NCI-H1436 (cell line): ENCODE measurements around the gene GABBR2.

ENCODE experiments used
- DNase-seq: peaks from one replicate; lab custom pipeline; 2025; lab: John Stamatoyannopoulos, UW

The GABBR2 gene

DNA sequence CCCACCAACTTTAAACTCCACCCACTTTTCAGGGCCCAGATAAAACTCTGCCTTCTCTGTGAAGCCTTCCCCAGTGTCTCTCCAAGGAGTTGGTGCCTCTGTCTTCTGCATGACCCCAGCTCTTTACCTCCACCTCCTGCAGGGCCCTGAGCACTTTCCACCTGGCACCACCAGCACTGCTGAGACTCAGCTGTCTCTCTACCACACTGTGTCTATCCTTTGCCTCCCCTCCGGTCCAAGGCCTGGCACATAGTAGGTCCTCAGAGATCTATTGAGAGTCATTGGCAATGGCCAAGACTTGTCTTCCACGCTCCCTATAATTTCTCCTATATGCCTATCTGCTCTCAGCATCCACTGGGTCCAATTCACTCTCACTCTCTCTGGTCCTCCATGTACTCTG is 12.9 kb upstream of the GABBR2 start:
- no peak for DNase-seq

DNA sequence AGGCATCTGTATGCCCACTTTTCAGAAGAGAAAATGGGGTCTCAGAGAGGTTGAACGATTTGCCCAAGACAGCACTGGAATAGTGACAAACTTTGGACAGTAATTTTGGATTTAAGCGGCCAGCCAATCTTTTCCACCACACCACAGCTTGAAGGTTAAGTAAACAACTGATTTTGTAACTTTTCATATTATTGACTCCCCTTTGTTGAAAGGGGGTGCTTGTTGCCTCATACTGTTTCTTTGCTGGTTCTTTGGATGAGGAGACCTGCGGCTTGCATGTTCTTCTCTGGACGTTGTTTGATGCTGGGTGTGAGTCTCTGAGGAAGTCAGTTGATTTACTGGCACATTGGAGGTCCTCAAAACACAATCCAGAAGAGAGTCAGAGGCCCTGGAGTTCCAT is 11.7 kb upstream of the GABBR2 start:
- no peak for DNase-seq

DNA sequence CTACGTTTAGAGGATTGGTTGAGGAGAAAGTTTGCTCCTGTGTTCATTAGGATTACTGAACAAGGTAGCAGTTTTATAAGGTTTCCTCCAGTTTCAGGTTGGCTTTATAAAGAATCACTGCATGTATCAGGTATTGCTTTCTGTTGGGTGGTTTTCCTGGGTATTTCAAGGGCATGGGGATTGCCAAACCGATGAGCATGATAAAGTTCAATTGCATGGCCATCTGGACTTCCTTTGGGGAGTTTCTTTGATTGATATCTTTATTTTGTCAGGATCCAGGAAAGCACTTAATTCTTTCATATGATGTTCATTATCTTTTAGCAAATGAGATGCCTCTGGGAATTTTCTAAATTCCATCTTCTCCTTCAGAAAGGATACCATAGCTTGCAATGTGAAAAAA is 10.3 kb upstream of the GABBR2 start:
- no peak for DNase-seq

DNA sequence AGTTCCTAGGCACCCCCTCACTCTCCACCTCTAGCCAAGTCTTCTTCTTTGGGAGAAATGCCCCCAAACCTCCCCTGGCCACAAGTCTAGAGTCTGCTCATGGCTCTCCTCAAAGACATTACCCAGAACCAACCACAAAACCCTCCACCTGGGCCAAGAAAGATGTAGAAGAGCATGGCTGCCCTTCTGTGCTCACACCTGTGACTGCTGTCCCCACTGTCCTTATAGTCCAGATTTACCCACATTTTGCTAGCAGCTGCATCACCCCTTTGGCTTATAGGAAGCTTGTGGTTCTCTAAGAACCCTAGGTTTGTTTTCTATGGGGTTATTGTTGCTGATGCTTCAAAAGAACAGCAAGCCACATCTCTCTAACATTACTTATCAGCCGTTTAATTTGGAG is 6.1 kb upstream of the GABBR2 start:
- no peak for DNase-seq

DNA sequence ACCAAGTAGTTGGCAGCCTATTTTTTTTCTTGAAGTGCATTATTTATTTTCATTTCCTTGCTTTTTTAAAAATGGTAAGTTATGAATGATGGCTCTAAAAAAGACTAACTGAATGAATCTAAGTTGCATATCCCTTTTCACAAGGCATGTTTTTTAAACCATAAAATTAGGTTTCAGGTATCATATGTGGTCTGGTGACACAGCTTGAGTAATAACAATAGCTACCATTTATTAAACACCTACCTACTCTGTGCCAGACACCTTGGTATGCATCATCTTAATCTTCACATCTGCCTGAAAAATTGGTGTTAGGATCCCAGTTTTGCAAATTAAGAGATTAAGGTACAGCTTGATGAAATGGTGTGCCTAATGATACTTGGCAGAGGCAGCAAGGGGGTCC is 4.3 kb upstream of the GABBR2 start:
- no peak for DNase-seq

DNA sequence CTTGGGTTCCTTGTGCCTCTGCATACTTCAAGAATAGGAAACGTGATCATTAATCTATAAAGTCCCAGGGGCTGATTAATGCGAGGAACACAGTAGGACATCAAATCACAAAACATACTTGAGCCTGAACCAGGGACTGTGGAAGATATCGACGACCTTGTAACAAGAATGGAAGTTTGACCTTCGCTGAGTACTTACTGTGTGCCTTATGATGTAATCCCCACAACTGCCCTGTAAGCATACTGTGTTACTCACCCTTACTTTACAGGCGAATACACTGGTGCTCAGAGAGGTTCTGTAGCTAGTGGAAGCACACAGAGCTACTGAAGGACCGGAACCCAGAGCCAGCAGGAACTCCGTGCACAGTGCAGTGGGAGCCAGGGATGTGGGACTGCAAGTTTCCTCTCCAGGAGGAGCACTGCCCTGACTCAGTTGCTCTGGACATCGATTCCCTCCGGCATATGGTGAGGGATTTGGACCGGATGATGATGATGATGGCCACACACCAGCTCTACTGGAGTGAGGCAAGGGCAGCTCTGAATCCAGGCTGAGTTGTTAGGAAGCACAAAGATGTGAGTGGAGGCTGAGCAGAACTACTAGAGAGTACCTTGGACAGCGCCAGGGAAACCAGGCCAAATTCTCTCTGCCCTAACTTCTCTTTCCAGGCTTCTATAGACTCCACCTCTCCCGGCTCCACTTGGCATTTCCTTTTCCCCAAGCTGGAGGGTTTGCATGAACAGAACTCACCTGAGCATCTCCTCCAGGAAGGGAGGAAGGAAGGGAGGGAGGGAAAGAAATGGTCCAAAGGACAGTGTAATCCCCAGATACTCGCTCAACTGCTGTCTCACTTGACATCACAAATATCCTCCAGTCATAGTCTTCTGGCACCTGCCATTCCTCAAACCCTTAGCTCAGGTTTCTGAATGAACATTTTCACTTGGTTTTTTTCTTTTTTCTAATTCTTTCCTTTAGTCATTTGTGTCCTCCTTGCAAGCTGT is 1.5 kb upstream of the GABBR2 start:
- DNase-seq = no peak

DNA sequence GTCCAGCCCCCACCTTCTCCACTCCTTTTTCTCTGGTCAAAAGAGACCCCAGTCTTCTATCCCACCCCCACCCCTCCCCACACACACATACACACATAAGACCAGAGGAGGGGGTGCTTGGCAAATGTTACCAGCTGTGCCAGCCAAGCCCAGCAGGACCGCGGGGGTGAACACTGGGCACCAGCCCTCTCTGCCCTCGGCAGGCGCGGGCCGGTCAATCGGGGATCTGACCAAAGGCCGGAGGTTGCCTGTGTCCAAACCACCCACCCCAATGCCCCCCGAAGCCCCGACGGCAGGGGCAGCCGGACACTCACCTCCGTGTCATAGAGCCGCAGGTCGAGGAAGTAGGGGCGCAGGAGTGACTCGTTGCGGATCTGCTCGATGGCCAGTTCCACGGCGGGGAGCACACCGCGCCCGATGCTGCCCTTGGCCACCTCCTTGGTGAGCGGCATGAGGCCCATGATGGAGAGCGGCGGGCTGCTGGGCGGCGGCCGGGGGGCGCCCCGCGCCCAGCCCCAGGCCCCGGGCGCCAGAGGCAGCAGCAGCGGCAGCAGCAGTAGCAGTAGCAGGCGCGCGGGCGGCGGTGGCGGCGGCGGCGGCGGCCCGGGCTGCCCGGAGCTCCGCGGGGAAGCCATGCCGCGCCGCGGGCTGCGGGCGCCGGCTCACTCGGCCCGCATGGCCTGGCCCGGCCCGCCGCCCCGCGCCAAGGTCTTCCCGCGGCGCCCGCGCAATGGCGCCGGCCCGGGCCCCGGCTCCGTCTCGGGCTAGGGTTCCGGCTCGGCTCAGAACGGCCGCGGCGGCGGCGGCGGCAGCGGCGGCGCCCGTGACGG is 417 bp downstream of the GABBR2 start:
- no peak for DNase-seq

DNA sequence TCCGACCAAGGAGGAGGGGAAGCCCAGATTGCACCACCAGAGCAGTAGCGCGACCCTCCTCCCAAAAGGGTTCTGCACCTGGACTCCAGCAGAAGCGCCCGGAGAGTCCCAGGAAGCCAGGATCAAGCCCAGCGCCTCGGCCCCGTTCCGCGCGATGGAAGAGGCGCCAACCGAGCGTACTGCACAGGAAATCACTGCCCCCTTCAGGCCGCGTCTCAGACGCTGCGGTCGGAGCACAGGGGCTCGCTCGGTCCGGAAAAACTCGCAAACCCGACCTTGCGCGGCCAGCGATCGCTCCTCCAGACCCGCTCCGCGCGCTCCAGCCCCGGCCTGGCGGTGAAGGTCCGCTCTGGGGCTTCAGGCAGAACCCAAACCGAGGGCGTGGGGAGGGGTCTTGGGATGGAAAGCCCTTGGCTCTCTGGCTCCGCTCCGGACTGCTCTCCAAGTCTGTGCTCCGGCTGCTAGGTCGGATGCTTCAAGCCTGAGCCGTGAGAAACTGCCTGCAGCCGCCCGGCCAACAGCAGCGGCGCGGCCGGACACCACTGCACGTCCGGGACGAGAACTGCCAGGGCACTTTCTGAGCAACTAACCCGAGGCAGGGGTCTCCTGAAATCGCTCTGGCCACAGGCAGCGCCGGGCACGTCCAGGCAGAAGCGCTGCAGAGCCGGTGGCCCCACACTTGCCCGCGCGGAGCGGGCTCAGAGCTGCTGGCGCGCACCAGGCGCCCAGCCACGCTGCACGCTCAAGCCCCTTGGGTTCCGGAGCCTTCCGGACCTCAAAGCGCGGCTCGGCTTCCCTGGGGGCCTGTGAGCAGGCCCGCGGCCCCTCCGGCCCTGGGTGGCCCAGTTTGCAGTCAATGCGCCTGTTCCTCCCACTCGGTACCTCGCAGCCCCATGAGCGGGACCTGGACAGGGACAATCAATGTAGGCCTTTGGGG is 1.3 kb downstream of the GABBR2 start:
- peak; percentile 79 for DNase-seq

DNA sequence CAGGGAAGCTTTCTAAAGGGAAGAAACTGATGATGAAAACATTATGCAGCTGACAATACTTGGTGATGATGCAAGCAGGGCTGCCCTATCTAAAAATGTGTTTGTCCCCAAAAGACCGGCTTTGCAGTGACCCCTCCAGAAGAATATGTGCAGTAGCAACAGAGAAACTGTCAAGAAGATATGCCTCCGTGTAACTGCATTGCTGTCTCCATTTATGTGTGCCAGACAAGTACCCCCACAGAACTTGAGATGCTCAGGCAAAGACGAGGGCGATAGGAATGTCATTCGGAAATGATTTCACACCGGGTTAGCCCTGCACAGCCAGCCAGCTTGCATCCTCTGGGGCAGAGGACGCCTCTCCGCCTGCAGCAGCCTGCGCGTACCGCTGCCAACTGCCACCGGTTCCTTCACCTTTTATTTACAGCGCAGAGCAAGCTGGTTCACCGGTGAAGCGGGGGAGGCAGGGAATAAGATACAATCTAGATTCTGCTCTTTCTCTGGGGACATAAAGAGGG is 2.0 kb downstream of the GABBR2 start:
- DNase-seq = peak; percentile 56

DNA sequence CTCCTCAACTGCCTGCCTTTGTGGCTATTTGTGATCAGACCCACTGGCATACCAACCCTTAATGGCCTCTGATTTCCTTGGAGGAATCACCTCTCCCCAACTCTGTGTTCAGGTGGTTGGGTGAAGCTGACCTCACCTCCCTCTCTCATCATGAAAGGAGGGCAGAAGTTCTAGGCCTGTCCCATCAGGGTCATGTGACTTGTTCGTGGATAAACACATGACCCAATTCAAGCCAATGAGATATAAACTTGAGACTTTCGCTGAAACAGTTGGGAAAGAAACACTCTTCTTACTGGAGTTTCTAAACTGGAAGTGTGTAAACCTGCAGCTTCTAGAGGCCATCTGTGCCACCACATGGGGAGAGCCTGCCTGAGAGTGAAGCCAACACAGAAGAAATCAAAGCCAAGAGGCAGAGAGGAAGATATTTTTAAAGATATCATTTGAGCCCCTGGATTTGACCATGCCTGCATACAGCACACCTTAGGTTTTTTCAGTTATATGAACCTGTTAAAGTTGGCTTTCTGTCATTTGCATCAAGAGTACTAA is 5.8 kb downstream of the GABBR2 start:
- no peak for DNase-seq

DNA sequence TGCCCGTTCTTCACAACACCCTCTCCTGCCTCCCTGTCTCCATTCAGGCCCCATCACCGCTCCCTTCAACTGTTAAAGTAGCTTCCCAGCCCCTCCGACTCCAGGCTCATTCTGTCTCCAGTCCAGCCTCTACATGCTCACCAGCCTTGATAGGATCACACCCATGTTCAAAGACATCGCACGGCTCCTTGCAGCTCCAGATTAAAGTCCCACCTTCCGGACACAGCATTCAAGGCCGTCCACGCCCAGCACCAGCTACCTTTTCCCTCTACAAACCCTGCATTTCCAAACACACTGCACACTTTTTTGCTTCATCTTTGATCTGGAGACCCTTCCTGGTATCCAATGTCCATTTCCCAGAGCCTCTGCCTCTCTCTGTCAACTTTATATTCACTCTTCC is 6.4 kb downstream of the GABBR2 start:
- no peak for DNase-seq

DNA sequence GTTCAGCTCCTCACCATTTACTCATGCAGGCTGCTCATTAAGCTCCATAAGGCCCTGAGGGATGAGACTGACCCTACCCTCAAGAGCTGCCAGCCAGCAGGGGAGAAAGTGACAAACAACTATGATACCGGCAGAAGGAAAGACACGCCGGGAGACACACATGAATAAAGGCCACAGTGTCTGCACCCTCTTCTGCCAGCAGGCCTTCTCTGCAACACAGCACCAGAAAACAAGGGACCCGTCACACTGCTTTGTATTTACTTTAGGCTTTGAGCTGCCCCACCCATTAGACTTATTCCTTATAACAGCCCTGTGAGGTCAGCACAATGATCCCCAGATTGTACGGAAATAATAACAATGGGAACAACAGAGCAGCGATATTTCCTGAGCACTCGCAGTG is 7.2 kb downstream of the GABBR2 start:
- DNase-seq = no peak

DNA sequence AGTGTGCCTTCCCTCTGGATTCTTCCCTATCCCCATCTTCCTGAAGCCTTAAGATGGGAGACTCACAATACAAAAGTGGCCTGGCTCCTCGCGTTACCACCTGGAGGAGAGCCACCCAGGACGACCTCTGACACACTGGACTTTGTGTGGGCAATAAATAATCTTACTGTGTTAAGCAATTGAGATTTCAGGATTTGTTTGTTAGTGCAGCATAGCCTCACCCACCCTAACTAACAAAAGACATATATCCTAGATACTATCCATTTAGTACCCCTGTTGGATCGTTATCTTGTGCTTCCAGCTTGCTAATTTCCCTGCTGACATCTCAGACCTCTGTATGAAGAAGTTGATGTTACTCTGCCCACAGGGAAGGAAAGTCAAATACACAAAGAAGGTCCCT is 7.9 kb downstream of the GABBR2 start:
- DNase-seq = no peak

DNA sequence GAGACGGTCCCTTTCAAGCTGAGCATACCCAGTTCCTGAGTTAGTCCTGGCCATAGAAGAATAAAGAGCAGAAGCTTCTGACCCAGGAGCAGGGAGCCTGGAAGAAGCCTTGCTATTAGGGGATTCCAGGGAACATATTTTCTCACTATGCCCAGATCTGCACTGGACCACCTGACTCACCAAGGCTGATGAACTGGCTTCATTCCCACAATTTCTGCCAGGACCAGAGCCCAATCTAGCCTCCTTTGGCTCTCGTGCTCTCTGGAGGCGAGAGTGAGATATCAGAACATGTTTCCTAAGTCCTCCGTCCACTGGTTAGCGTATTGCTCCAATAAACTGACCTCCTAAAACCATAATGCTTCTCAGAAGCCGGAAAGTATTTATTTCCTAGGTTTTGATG is 9.9 kb downstream of the GABBR2 start:
- DNase-seq = no peak

DNA sequence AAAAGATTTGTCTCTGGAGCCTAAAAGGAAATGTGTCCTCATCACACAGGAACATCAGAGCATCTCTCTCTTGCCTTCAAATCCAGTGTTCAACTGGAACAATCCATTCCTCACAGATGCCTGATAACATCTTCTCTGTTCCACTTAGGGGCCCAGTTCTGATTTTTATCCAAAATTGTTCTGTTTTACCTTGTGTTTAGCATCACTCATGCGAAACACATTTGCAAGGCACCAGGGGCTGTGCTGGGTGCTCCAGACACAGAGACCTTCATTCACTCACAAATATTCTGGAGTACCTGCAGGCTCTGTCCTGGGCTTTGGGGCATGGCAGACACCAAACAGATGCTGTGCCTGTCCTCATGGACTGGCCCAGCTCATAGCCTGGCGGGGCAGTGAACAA is 13.8 kb downstream of the GABBR2 start:
- no peak for DNase-seq

DNA sequence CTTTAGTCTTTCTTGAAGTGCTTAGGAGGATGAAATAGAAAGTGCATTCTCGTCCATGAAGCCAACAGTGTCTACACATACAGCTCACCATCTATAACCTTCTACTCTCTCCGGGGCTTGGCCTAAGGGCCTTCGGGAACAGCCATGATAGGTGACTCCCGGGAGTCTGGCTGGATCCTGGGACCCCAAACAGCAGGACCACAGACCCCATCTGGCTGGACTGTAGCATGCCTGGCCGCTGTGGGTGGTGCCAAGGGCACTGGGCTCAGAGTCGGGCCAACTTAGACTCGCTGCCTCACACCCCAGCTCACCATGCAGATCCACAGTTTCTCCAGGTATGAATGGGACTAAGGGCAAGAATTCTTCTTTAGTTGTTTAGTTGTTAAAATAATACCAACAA is 16.3 kb downstream of the GABBR2 start:
- DNase-seq = no peak

DNA sequence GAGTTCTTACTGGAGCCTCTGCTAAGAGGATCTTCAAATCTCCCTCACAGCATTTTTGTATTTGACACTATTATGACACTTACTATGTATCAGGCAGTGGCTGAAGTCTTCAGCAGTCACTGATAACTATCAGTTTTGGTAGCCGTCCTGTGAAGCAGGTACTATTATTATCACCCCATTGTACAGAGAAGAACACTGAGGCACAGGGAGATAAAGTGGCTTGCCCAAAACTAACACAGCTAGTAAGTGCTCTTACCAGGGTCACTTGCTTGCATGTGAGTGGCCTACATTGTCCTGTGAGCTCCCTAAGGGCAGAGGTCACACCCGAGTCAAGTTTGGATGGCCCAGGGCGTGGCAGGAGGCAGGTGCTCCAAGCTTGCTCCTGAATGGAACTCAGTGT is 16.8 kb downstream of the GABBR2 start:
- DNase-seq = no peak

DNA sequence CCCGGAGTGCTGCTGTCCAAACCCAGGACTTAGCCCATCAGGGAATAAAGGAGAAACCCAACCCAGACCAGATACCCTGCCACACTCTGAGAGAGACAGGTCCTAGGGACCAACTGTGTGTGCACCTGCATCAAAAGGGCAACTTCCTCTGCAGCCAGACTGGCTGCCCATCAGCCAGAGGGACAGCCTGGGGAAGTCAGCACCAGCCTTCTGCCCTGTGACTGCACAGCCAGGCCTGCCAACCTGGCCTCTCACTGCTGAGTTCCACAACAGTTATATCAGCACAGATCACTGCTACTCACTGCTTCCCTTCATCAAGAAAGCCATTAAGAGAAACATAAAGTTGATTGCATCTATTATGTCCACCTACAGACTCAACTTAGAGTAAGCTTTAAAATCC is 18.0 kb downstream of the GABBR2 start:
- DNase-seq = no peak

DNA sequence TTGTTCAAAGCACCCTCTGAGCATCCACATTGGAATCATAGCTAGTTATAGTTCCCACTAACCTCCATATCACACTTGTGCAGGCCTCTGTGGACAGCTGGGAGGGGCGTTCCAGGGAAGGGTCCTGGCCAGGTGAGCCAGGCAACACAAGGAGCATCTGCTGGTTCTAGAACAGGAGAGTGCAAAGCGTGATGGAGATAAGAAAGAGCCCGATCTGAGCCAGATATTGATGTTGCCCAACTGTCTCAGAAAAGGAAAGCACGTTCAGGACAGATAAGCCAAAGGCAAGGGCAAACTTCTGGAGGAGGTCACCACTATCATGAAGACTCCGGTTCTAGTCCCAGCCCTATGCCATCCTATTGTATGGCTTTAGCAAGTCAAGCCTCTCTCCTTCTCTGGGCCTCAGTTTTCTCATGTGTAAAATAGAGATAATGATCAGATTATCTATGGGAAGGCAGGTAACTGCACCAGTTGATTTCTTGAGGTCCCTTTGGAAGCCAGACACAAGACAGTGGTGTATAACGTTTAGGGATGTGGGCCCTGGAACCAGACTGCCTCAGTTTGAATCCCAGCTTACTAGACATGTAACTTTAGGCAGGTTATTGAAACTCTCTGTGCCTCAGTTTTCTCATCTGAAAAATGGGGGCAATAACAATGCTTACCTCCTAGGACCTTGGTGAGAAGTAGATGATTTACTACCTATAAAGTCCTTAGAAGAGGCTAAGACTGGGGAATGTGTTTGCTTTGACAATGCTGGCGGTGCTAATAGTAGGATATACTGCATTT is 19.8 kb downstream of the GABBR2 start:
- DNase-seq = no peak

DNA sequence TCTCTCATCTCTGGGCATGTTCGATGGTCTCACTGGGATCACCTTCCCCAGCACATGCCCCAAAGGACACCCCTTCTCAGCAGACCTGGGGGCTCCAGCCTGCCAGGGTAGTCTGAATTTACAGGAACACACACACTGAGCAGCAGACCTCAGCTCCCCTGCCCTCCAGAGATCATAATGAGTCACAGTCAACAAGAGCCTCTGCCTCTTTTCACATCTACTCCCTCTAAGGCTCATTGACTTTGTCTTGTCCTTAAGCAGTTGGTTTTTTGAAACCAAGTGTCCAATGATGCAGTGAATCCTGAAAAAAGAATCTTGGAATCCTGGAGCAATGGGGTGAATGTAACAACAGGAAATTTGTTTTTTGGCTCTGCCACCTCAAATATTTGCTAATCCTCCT is 20.8 kb downstream of the GABBR2 start:
- DNase-seq = no peak
